ENCODE results near the gene PRKCH.

Gene PRKCH

DNA sequence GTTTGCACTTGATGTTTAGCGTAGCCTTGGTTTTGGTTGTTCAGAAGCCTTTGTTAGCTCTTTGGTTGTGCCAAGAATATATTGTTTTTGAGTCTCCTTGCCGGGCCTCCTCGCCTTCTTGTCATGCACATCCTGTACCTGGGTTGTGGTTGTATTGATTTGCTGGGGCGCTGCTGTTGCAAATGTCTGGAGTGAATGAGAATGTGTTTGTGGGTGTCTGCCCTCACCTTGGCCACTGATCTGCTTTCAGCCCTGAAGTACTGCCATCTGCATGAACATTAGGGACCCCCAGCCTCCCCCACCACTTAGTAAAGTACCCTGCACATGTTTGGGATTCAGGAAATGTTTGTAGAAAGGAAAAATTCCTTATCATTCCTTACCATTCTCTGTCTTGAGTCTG is 16.5 kb downstream of the PRKCH start:
- no peak for DNase-seq (ENCODE audit: low read depth in 2 of 2)

DNA sequence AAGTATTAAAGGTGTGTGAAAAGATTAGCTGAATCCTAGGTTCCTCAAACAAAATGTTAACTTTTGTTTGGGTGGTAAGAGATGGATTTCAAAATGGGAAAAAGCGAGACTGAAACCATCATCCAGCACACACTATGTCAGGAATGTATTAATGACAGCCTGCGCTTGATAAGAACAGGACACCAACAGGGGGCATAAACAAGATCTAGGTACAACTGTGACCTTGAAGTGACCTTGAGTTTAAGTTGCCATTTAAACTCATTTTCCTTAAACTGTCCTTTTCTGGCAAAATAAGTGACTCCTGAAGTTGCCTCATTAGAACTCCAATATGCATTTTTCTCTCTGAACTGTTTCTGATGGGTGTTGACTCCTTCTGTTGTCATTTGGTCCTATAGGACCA is 17.1 kb downstream of the PRKCH start:
- DNase-seq (ENCODE audit: low read depth in 2 of 2) = no peak

DNA sequence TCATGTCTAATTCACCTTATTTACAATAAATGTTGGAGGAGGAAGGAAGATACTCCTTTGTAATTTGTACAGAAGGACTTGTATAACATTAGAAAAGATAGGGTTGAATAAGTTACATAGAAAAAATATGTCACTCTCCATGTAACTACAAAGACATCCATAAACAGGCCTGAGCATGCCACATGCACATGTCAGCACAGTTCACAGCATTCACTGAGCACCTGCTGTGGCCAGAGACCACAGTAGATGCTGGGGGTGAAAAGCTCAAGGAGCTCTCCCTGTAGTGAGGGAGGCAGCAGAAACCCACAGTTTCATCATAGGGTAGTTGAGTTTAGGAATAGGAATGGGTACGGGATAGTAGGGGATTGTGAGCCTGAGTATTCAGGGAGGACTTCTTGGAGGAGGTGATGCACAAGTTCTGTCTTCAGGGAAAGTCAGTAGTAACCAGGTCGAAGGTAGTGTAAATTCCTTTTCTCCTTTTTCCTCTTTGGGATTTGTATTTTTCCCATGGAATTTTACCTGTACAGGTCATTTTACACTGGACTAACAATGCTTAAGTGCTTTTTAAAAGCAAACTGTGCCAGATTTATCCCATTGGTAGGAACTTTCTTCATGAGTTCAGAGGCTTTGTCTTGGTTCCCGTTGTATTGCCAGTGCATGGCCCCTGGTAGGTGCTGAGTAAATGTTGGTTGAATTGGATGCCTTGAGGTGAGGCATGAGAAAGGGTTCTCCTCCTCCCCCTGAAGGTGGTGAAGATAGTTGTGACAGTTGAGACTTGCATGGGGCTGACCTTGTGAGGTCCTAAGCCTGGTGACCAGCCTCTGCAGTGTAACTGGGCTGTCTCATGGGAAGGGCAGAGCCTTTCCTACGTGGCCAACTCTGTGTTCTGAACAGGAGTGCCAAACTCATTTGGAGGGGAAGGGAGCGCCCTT is 20.2 kb downstream of the PRKCH start:
- no peak for DNase-seq (ENCODE audit: low read depth in 2 of 2)

DNA sequence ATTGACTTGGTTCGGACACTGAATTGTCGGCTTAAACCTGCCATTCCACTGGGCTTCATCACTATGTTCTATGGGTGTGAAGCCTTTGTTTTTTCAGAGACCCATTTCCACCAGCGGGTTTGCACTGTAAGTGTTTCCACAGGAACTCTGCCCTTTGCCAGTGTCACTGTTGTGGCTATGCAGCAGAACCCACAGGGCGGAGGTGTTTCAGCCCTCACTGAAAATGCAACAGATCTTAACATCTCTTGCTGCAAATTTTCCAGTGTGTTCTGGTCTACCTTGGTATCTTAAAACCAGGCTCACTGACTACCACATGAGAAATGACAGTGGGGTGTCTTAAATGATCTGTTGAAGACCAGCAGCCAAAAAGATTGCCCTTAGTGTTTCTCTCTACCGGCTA is 21.1 kb downstream of the PRKCH start:
- peak; percentile 77 to 81 for DNase-seq (ENCODE audit: low read depth in 2 of 2)

DNA sequence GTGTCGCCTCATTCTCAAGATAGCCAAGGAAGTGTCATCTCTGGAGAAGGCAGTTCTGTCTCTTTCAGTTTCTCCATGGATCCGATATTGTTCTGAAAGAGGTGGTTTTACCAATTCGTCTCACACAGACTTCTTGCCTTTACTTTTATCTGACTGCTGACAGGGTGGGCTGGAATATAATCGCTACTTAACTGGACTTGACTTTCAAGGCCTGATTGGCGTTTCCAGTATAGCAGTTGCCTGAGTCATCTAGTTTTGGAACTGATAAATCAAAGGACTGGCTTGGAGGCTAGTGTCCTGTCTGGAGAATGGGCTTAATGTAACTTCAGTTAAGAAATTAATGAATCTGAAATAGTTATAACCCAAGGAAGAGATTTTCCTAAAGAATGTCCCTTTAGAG is 21.6 kb downstream of the PRKCH start:
- DNase-seq (ENCODE audit: low read depth in 2 of 2) = no peak

DNA sequence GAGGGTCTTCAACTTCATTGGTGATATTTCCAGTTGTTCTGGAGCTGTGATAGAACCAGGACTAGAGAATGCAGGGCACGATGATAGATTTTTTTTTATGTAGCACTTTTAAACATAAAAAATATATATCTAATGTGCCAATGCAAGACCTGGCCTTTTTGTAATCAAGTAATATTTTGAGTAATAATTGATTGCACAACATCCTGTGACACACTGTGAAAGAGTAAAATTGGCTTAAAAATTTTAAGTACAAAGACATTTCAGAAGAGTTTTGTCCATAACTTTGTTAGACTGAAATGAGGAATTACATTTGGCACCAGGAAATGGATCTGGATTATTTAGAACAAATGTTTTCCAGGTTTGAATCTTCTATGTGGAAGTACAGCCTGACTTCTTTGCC is 22.1 kb downstream of the PRKCH start:
- DNase-seq (ENCODE audit: low read depth in 2 of 2) = no peak

DNA sequence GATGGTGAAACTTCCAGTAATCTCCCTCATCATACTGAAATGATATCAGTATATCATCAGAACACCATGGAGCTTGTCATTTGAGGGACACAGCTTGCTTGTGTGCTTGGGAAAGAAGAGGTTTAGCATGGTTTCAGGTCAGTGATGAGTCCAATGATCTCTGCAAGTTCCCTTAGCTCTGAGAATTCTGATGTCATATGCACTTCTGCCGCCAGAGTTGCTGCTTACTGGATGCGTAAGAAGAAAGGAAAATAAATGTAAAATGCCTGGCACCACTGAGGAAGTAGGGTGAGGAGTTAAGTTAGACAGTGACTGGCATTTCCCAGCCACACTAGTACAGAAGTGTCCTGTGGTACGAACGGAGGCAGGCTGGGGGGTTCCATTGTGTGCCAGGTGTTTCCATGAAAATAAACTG is 22.6 kb downstream of the PRKCH start:
- no peak for DNase-seq (ENCODE audit: low read depth in 2 of 2)

DNA sequence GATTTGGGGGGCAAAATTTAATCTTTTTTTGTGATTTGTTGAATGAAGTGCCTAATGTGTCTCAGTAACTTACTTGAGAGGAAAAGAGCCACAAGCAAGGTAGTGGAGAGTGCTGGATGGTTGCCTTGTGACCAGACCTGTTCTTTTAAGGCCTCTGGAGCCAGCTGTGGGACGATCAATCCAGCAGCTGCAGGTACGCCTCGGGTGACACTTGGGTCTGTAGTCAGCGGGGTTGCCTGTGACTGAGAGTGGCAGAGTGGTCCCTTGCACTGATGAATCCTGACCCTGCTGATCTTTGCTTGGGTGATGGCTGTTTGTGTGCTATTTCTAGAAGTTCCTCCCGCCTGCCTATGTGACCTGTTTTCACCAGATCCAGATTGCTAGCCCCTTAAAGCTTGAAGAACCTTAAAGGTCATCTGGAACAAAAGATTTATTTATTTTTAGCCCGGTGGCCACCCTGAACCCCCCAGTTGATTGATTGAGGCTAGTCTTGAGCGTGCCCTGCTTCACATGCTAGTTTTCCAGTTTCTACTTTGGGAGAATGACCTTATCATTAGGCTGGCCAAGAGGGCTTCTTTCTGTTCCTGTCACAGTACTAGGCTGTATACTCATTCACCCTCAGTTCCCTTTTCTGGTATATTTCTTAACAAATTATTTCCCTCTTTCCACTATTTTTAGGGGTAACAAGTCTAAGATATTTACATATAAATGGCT is 23.2 kb downstream of the PRKCH start:
- DNase-seq (ENCODE audit: low read depth in 2 of 2) = no peak

DNA sequence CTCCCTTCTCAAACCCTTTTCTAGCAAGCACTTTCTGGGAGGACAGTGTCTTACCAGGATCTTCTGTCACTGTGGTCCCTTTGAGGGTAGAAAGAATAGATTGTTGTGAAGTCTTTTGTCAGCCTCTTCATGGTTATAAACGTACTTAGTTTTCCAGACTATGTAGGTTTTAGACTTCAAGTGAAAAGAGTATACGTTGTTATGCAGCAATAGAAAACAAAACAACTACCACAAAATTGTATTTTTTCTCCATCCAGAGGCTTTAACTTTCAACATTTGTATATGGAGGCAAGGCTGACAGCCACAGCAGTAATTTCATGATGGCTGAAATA is 23.7 kb downstream of the PRKCH start:
- no peak for DNase-seq (ENCODE audit: low read depth in 2 of 2)

DNA sequence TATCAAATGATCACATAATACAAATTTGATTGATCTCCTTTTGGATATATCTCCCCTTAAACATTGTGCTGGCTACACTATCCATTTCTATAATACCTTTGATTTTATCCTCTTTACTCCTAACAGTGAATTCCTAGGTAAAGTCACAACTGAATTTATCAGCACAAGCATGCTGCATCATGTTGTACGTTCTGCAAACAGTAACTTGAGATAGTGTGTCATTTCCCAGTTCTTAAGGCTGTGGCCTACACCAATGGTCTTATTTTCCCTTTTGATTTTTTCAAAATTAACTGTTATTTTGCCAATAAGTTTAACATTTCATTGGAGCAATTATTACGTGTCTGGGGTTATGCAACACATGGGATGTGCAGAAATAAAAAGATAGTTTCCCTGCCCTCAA is 24.8 kb downstream of the PRKCH start:
- no peak for DNase-seq (ENCODE audit: low read depth in 2 of 2)

DNA sequence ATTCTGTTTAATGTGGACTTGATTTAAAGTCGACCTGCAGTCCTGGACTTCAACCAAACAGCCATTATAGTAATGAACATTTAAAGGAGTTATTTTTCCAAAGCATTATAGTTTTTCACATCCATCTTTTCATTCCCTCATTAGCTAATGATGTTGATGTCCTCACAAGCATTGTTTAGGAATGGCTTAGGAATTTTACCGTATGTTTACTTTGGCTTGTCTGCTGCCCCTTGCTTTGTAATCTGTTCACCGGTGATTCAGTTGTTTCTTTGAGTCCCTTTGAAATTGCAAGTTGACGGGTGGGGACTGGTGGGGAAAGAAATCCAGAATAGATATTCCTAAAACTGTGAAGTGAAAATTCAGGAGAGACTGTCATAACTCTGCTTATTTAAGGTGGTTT is 25.4 kb downstream of the PRKCH start:
- no peak for DNase-seq (ENCODE audit: low read depth in 2 of 2)

DNA sequence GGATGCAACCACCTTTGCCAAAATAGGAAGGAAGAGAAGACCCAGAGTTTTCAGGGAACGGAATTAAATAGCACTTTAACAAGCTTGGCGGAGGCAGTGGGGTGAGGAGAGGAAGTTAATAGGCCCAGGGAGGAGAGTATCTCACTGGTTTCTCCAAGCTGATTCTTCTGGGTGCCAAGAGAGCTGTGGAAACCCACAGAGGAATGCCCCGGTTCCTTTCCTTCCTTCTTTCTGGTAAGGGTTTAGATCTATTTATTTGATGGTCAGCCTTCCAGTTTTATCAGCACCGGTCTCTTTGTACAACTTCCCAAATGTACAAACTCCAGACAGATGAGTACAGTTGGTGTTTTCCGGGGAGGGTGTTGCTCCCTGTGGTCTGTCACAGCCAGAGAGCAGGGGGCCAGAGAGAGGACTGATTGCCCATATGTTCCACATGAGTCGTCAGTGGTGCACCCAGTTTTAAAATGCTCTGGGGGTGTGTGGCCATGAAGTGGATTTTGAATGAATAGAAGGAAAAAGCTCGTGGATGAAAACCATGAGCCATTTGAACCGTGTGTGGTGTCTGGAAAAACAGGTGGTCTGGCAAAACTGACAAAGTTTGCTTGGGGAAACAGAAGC is 26.6 kb downstream of the PRKCH start:
- no peak for DNase-seq (ENCODE audit: low read depth in 2 of 2)

DNA sequence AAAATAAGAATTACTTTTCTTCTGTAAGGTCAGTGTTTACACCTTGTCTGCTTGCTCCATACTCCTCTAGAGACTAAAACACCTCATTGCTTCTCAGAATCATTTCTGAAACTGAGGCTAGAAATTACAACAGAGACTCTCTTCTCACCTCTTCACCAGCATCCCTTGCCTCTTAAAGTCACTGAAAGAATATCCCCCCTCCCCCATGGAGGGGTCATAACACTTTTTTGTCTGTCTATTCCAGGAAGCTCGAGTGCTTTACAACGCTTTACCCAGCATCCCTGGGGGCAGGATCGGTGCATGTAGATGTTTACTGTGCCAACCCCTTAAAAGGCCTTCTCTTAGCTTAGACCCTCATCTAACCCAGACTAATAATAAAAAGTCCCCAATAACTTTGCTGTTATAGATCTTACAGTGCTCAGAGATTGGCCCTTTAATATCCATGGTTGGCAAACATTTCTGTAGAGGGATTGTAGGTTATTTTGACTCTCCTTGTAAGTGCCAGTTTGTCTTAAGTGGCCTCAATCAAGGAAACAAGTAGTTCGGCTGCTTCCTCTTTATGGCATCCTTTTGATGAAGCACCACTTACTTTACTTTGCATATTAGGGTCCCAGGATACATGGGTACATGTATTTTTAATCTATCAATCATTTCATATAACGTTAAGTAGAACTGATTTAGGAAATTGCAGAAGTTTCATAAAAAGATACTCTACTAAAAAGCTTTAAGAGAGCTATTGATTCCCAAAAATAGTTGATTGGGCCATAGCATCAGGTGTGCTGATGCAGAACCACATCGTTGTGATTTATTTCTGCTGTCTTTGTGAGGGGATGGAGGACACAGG is 29.3 kb downstream of the PRKCH start:
- DNase-seq (ENCODE audit: low read depth in 2 of 2) = no peak

DNA sequence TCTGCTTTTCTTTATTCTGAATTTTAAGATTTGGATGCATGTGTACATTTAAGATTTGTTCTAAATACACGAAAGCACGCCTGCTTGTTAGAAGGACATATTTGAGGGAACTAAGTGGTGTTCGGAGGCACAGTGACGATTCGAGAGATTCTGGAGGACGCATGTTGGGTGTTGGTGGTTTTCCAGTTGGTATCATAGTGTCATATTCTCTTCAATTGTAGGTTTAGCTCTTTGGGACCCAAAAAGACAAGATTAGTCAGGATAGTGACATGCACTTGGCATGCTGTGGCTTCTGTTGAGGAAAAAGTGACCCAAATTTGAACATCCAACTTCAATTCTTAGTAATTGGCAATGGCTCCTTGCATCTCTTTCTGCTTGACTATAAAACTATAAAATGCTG is 30.1 kb downstream of the PRKCH start:
- no peak for DNase-seq (ENCODE audit: low read depth in 2 of 2)

DNA sequence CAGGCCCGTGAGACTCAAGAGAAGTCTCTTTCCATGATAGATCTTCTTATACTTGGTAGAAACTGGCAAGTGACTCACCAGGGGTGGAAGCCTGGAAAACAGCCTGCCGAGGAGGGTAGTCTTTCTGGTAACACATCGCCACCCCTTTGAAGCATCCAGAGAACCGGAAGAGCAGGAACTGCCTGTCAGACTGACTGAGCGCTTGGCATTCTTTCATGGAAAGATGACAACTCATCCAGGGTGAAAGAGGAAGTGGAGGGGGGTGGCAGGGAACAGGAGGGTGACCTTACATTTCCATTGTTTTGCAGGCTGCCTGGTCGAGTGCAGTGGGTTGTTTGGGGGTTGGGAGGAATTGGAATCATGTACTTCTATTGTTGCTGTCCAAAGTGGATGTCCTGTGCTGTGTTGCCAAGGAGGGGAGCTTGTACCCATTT is 34.5 kb downstream of the PRKCH start:
- no peak for DNase-seq (ENCODE audit: low read depth in 2 of 2)

DNA sequence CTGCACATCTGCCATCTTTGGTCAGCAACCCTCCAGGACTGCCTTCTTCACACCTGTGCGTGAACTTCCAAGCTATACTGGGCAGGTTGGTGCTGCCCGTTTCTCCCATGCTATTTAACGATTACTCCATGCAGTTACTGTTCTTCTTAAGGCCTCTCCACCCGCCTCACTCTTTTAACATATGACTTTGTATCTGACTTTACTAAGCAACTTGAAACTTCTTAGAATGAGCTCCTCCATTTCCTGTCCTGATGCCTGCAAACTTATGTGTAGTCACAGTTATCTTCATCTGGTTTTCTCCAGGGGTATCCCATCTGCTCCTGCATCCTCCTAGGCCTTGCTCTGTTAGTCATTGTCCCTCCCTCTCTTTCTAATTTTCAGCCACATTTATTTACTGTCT is 35.7 kb downstream of the PRKCH start:
- DNase-seq (ENCODE audit: low read depth in 2 of 2) = no peak

DNA sequence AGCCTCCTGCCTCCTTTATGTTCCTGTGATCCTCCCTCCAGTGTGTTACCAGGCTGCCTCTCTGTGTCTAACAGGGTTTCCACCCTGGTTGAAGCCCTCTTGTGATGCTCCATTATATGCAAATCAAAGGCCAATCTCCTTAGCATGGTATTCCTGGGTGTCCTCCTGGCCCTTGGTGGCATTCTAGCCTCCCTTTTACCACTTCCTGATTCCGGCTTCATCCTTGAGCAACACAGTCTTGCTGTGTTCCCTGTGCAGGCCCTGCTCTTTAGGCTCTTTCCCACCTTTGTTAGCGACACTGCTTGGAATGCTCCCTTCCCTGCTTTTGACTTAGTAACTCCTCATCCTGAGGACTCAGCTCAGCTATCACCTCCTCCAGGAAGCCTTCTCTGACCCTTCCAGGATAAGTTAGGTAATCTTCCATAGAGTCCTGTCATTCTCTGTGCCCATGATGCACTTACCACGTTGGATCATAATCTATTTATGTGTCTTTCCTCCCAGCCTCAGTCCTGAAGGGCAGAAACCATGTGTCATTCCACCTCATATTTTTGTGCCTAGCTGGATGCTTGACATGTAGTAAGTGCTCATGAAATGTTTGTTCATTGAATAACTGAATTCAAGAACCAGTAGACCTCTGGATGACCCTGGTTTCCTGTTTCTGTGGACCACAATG is 37.3 kb downstream of the PRKCH start:
- DNase-seq (ENCODE audit: low read depth in 2 of 2) = no peak

DNA sequence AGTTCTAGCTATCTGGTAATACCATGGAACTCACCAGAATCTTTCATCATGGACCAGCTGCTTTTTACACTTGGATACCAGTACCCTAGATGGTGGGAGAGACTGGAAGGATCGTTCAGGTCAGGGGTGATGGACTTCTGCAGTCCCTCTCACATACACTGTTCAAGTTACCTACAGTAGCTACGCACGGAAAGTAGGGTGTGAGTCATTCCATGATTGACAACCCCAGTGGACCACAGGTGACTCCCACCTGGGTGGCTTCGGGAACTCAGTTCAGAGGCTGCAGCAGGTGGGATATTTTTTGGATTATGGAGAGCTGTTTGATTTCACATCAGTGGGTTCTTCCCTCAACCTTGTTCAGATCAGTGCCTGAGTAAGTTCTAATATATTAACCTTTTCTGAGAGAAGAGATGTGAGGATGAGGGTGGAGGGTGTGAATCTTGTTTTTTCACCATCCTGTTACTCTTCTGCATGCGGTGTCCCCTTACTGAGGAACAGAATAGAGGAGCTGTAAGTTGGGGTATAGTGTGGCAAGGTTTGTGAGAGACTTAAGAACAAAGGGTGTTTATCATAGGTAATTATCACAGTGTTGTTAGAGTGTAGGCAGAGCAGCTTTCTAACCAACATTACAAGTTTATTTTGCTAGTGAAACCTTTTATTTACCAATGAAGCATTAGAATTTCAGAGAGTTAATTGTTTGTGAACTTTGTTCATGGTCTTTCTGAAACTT is 39.6 kb downstream of the PRKCH start:
- DNase-seq (ENCODE audit: low read depth in 2 of 2) = no peak

DNA sequence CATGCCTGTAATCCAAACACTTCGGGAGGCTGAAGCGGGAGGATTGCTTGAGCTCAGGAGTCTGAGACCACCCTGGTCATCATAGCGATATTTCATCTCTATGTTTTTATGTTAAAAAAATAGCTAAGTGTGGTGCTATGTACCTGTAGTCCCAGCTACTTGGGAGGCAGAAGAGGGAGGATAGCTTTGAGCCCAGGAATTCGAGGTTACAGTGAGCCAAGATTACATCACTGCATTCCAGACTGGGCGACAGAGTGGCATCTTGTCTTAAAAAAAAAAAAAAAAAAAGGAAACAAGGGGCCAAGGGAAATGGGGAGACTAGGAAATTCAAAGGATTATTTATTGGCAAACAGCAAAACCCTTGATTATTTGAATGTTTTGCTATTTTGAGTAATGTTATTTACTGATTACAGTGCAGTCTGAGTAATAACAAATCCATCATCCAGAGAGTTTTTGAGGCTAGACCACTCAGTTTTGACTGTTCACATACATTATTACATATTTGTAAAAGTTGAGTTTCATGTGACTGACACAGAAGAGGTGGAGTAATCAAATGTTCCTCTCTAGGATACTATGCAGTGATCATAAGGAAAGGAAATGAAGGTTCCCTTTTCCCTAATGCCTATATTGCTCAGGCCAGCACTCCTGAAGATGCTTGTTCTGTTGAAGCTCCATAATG is 40.8 kb downstream of the PRKCH start:
- DNase-seq (ENCODE audit: low read depth in 2 of 2) = no peak

DNA sequence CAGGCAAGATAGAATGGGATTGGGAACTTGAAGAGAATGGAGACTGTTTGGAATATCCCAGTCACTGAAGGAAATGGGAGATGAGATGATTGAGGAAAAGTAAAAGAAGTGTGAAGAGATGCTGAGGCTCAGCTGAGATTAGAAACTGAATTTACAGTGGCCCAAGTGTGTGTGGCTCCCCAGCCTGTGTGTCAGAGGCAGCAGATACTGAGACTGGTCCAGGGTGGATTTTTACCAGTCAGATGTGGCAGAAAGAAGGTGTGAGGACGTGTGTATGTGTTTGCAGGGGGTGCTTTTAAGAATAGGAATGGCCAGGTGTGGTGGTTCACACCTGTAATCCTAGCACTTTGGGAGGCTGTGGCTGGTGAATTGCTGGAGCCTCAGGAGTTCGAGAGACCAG is 42.9 kb downstream of the PRKCH start:
- DNase-seq (ENCODE audit: low read depth in 2 of 2) = no peak

Data from stimulated activated CD4-positive, alpha-beta T cell treated with anti-CD3 and anti-CD28 coated beads, Interleukin-15, amount 100 ng/mL, for 48 hours (primary cell).